Ureter (tissue), 1 donor: Measurements from ENCODE around the gene THSD4. TPM values are rescaled to one million over a fixed set of nuclear protein-coding genes. Genes with fewer than 3 reads are reported as not detected.
"Not testable (repeated sequence)": the region's sequence is repeated elsewhere in the genome, so short reads cannot be mapped to it uniquely, and the experiment has no call there.

Source experiments
- DNase-seq: peaks from one replicate; pipeline ENCODE4 v3.0.0-alpha.2; 2020; ENCODE audit warnings: low spot score
- total RNA-seq: library from RNA; stranded (reverse); gene quantifications from one replicate; pipeline ENCODE4 v1.2.4, GENCODE V29; 2023
- donor health status: DM: yes; HTN: yes; CAD: no.

THSD4 gene
- total RNA-seq, 1 donor from 2014 or later, result 57.9 TPM

- DNase-seq, result no peak
Observed at GRCh38 chr15:71259866-71260265, 144.6 kb downstream of the THSD4 start.

DNA sequence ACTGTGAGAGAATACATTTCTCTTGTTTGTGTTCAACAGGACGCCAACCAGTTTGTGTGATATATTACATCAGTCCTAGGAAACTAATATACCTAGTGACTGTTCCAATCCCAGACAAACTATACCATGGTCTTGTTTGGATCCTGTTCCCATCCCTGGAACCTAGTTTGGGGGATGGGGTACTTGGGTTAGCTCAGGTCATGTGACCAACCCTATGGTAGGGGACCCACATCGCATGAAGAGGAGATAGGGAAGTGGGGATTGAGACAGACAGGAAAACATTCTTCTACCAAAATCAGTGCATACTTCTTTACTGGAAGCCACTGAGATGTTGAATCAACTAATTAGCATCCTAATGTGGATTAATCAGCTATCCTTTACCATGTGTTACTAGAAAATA lies 146.1 kb downstream of the THSD4 start:
- no peak for DNase-seq

DNA sequence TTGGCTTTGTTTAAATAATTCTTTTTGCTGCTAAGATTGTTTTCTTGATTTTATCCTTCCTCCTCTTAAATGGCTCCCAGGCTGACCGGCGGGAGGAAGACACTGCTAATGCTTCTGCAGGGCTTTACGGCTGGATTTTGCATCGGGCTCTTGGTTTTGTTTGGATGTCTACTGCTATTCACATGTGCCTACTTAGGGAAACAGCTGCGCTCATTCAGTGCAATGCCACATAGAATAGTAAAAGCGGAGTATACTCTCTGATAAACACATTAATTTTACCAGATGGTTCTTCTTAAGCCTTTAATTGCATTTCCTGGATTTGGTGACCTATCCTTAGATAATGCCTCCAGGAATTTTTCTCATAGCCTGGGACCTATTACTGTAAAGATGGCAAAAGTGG lies 146.6 kb downstream of the THSD4 start:
- DNase-seq, result no peak

- no peak for DNase-seq
Observed at GRCh38 chr15:71262599-71262998, 147.3 kb downstream of the THSD4 start.

DNA sequence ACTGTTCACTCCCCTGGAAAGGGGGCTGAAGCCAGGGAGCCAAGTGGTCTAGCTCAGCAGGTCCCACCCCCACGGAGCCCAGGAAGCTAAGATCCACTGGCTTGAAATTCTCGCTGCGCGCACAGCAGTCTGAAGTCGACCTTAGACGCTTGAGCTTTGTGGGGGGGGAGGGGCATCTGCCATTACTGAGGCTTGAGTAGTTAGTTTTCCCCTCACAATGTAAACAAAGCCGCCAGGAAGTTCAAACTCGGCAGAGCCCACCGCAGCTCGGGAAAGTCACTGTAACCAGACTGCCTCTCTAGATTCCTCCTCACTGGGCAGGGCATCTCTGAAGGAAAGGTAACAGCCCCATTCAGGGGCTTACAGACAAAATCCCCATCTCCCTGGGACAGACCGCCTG lies 150.3 kb downstream of the THSD4 start:
- DNase-seq, result not testable (repeated sequence)

GRCh38 chr15:71271327-71271726 lies 156.1 kb downstream of the THSD4 start:
- DNase-seq, result no peak

DNA sequence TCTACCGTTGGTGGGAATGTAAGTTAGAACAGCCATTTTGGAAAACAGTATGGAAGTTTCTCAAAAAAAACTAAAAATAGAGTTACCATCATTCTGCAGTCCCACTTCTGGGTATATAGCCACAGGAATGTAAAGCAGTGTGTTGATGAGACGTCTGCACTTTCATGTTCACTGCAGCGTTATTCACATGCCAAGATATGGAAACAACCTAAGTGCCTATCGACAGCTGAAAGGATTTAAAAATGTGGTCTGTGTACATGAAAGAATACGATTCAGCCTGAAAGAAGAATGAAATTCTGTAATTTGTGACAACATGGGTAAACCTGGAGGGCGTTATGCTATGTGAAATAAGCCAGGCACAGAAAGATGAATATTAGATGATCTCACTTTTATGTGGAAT lies 157.7 kb downstream of the THSD4 start:
- DNase-seq, result no peak

DNA sequence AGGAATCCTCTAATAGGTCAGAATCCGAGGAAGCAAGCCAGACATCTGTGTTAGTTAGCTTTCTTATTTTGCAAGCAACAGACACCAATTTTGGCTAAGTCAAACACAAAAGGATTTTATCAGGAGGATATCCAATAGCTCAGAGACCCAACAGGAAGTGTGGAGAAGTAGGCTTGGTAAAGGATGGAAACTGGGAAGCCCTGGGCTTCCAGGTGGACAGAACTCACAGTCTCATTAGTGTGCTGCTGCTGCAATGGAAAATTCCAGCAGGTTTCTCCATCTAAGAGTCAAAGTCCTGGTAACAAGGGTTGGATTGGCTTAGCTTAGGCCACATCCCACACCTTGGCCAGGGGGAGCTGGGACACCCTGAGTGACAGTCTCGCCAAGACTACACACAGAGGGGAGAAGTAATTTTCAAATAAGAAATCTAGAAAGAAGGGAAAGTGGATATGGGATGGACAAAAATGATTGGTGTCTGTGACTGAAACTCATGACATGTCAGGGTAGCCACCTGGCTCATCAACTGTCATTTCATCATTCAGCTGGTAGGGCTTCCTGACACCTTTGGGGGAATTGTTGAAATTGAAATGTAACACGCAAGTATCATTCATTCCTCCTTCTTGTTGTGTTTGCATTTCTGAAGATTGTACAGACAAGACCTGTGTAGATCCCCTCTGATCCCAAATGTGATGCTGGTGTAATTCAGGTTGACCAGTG lies 158.6 kb downstream of the THSD4 start:
- DNase-seq, result no peak

DNA sequence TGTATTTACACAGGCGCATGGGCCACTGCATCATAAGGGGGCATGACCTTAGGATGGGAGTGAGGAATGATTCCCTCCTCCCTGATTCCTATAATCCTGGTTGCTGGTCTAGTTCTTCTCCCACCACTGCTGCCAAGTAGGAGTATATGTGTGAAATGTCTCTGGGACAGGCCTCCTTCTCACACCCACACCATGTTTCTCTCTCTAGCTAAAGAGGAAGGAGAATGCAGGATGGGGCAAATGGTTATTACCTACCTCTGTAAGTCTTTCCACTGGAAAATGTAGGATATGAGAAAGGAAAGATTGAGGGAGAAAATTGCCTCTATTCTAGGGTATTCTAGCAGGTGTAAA lies 159.2 kb downstream of the THSD4 start:
- DNase-seq, result no peak

DNA sequence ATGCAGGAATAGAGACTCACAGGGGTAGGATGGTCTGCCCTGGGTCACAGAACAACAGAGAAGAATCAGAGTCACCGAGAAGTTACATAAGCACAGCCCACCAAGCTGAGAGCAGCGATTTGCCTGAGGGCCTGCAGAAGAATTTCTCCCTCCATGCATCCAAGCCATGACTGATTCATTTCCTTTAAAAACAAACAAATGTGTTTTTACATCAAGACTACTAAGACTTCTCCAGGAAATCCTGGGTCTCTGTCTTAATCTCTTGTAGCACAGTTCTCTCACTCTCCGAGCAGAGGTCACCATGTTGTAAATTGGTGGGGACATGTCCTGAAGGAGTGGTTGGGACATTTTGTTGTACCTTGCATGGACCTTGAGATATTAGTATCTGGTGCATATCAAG lies 159.8 kb downstream of the THSD4 start:
- no peak for DNase-seq

GRCh38 chr15:71275566-71276335 lies 160.5 kb downstream of the THSD4 start:
- DNase-seq, result no peak

GRCh38 chr15:71276336-71276665 lies 161.0 kb downstream of the THSD4 start:
- no peak for DNase-seq

- DNase-seq, result peak; percentile 68
Observed at GRCh38 chr15:71278989-71279756, 163.9 kb downstream of the THSD4 start.

- no peak for DNase-seq
Observed at GRCh38 chr15:71279757-71280141, 164.5 kb downstream of the THSD4 start.

- no peak for DNase-seq
Observed at GRCh38 chr15:71280206-71280605, 164.9 kb downstream of the THSD4 start.

GRCh38 chr15:71281256-71281655 lies 166.0 kb downstream of the THSD4 start:
- DNase-seq, result no peak

DNA sequence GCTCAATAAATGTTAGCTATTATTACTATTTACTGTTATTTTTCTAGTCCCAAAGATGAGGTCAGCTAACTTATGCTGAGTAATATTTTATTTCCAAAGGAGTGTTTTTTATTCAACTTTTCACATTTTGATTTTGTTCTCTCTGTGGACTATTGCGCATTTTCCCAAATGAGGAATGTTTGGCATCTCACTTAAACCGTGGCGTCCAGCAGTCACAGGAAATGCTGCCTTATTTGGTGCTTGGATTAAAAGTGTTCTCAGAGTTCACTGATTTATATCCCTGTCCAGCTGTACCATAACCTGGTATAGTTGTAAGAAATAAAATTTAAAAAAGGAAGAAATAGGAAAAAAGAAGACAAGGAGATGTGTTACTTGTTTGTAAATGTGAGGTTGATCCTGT lies 166.8 kb downstream of the THSD4 start:
- no peak for DNase-seq

- DNase-seq, result no peak
Observed at GRCh38 chr15:71288348-71288955, 173.2 kb downstream of the THSD4 start.

DNA sequence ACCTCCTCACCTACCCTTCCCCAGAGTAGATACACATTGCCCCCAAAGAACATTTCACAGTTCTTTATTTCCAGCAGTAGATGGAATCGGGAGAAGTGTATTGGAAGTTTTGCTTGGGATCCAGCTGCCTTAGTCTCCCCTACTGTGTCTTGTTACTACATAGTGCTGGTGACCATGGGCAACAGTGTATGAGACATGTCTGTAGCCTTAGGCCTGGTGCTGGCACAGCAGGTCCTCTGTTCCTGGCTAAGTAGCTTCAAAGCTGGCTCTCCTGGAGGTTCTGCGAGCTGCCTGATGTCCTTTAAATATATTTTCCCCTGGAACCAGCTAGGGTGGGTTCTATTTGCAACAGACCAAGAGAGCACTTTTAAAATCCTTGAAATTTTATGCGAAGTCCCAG lies 174.7 kb downstream of the THSD4 start:
- no peak for DNase-seq

DNA sequence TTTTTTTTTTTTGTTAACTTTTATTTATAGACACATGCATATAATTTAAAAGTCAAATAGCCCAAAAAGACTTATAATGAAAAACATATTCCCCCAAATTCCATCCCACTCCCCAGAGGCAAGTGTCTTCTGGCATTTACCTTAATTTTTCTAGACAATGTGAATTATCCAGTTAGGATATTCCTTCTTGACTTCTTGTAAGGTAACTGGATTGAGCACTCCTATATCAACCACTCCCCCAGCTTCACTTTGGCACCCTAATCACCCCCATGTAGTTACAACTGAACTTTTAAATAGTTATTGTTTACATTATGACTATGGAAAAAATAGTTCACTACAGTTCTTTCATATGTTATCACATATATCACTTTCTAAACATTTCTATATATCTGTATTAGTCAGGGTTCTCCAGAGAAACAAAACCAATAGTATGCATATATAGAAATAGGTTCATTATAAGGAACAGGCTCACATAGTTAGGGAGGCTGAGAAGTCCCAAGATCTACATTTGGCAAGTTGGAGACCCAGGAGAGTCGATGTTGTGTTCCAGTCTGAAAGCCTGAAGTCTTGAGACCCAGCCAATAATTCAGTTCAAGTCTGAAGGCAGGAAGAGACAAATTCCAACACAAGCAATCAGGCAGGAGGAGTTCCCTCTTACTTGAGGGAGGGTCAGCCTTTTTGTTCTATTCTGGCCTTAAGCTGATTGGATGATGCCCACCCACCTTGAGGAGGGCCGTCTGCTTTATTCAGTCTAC lies 175.8 kb downstream of the THSD4 start:
- DNase-seq, result no peak

- no peak for DNase-seq
Observed at GRCh38 chr15:71291723-71292122, 176.5 kb downstream of the THSD4 start.

- no peak for DNase-seq
Observed at GRCh38 chr15:71293723-71294122, 178.5 kb downstream of the THSD4 start.
